ENCODE results near the gene TNRC18.

- no peak for TF ChIP-seq POLR2A (IDR thresholded peaks at IDR 0.05; ENCODE audit: low read depth, low read length)
- no peak for TF ChIP-seq TAF1 (IDR thresholded peaks at IDR 0.05; ENCODE audit: low read depth, low read length)
Observed at GRCh38 chr7:5430612-5430947, 6.9 kb upstream of the TNRC18 start.
